Fibroblast of pulmonary artery (primary cell): ENCODE measurements around the gene CHCHD5.

ENCODE experiments used
- DNase-seq: peaks from one replicate; pipeline ENCODE4 v3.0.0-alpha.2; 2010; ENCODE audit warnings: low read depth
- H3K4me3 ChIP-seq: replicated peaks from 2 replicates; pipeline ENCODE4 v1.5.1; 2011; ENCODE audit warnings: low read depth, mild to moderate bottlenecking, control low read depth, low read length, moderate library complexity
- TF ChIP-seq, protein P1 (sequence below): IDR thresholded peaks from 2 replicates; pipeline ENCODE4 v1.5.1; 2011; ENCODE audit warnings: mild to moderate bottlenecking, control low read depth, low read length, inconsistent platforms; ENCODE audit errors: missing control alignments

The CHCHD5 gene

DNA sequence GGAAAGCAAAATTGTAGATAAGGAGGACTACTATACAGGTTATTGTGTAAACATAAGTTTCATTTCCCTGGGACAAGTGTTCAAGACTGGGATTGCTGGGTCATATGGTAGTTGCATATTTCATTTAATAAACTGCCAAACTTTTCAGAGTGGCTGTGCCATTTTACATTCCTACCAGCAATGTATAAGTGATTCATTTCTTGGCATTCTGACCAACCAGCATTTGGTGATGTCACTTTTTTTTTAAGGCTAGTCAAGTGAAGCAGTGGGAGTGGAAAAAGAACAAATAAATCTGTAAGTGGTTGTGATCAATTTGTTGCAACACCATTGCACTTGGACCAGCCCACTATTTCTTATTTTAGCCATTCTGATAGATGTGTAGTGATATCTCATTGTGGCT is 5.2 kb upstream of the CHCHD5 start:
- TF ChIP-seq, protein P1, sequence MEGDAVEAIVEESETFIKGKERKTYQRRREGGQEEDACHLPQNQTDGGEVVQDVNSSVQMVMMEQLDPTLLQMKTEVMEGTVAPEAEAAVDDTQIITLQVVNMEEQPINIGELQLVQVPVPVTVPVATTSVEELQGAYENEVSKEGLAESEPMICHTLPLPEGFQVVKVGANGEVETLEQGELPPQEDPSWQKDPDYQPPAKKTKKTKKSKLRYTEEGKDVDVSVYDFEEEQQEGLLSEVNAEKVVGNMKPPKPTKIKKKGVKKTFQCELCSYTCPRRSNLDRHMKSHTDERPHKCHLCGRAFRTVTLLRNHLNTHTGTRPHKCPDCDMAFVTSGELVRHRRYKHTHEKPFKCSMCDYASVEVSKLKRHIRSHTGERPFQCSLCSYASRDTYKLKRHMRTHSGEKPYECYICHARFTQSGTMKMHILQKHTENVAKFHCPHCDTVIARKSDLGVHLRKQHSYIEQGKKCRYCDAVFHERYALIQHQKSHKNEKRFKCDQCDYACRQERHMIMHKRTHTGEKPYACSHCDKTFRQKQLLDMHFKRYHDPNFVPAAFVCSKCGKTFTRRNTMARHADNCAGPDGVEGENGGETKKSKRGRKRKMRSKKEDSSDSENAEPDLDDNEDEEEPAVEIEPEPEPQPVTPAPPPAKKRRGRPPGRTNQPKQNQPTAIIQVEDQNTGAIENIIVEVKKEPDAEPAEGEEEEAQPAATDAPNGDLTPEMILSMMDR: no peak
- no peak overlapping the region for H3K4me3 ChIP-seq
- peak; percentile 91 for DNase-seq

DNA sequence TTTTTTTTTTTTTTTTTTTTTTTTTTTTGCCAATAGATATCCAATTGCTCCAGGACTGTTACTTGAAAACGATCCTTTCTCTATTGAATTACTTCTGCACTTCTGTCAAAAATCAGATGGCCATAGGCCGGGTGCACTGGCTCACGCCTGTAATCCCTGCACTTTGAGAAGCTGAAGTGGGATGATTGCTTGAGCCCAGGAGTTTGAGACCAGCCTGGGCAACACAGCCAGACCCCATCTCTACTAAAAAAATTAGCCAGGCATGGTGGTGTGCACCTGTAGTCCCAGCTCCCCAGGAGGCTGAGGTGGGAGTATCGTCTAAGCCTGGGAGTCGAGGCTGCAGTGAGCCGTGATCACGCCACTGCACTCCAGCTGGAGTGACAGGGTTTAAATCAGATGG is 4.3 kb upstream of the CHCHD5 start:
- TF ChIP-seq, protein P1: no peak
- DNase-seq: no peak
- H3K4me3 ChIP-seq: no peak overlapping the region

DNA sequence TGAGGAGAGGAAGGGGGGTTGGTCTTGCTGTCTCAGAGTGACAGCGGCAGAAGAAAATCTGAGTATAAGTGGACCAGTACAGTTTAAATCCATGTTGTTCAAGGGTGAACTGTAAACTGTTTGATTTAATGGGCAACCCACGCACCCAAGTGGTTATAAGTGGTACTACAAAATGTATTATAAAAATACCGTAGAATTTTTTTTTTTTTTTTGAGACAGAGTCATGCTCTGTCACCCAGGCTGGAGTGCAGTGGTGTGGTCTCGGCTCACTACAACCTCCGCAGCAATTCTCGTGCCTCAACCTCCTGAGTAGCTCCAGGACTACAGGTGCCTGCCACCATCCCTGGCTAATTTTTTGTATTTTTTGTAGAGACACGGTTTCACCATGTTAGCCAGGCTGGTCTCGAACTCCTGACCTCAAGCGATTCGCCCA is 2.1 kb upstream of the CHCHD5 start:
- H3K4me3 ChIP-seq: no peak overlapping the region
- TF ChIP-seq, protein P1: peak; percentile 46
- peak; percentile 78 for DNase-seq

DNA sequence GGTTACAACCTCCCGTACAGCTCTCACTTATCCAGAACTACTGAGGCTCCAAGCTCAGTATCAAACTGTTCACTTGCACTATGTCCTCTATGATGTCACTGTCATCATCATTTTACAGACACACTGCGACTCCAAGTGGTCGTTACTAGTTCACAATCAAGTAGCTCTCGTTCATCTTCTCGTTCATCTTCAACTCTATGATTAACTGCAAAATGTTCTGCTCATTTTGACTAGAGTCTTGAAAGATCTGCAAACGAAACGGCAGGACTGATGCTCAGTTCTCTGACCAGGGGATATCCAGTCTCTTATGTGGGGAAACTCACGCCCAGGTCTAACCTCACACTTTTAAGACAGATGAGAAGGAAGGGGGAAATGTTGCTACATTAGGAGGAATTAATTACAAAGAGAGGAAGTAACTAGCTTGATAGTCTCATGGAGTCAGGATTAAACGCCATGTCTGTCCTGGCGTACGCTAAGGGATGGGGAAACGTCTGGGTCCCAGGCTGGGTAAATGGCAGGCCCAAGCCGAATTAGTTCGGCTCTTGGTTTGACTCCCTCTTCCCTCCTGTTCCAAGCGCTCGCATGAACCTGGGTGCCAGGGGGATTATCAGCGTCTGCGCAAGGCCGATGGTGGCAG is 794 bp upstream of the CHCHD5 start:
- peak; percentile 26 for DNase-seq
- TF ChIP-seq, protein P1: no peak
- peak overlapping the region; percentile 81 for H3K4me3 ChIP-seq

DNA sequence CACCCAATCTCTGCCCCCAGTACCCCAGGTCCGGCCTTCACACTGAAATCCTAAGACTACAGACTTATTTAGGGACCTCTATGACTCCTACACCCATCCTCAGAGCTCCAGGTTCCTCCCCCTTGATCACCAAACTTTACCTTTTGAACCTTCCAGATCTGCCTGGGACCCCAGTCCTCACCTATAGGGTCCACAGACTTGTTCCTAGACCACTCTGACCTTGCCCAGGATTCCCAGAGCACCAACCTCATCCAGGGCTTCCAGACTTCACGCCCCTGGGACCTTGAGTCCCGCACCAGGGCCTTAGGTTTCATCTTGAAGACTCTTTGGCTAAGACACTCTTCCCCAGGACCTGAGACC is 462 bp downstream of the CHCHD5 start:
- TF ChIP-seq, protein P1: no peak
- H3K4me3 ChIP-seq: peak overlapping the region; percentile 81
- DNase-seq: no peak

DNA sequence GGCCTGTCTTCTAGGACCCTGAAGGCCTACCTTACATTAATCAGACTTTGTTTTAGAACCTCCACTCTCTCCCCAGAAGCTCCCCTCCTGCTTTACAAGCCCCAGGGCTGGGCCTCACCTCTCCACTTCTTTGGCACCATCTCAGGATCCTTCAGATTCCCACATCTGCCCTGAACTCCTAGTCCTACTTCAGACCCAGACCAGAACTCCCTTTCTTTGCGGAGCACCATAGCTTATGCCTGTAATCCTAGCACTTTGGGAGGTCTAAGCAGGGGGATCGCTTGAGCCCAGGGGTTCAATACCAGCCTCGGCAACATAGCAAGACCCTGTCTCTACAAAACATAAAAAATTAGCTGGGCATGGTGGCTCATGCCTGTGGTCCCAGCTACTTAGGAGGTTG is 991 bp downstream of the CHCHD5 start:
- H3K4me3 ChIP-seq: peak overlapping the region; percentile 81
- TF ChIP-seq, protein P1: no peak
- DNase-seq: no peak

DNA sequence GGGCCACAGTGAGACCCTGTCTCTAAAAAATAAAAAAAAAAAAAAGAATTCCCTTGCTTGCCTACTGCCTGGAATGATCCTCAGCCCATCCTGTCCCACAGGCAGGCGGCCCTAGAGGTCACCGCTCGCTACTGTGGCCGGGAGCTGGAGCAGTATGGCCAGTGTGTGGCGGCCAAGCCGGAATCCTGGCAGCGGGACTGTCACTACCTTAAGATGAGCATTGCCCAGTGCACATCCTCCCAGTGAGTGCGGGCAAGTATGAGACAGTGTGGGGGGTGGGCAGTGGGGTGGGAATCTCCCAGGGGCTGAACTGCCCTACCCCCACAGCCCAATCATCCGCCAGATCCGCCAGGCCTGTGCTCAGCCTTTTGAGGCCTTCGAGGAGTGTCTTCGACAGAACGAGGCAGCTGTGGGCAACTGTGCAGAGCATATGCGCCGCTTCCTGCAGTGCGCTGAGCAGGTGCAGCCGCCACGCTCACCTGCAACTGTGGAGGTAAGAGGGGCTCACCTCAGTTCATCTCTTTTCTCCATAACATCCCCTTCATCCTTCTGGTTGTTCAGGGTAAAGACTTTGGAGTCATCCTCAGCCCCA is 1.6 kb downstream of the CHCHD5 start:
- H3K4me3 ChIP-seq: no peak overlapping the region
- no peak for DNase-seq
- TF ChIP-seq, protein P1: no peak
